Peyer's patch (tissue), 4 donors: ENCODE measurements around the gene PCGF3.

Source experiments
- POLR2A ChIP-seq, 2 donors: fragments of 450-650 bp; IDR thresholded peaks; one replicate each; pipeline ENCODE4 v1.5.1; 2017; ENCODE audit warnings: antibody characterized with exemption in 2 of 2, mild to moderate bottlenecking in 2 of 2, moderate library complexity in 2 of 2
- TF ChIP-seq, protein P1 (sequence below), 6 experiments: fragments of 450-650 bp in 4 of 6; fragments of 200-600 bp in 2 of 6; sonication (generic) in 1 of 6; IDR thresholded peaks; one replicate each; pipeline ENCODE4 v1.5.1; 2017 to 2019; ENCODE audit warnings: antibody characterized with exemption in 6 of 6, mild to moderate bottlenecking in 3 of 6, moderate library complexity in 1 of 6

GRCh38 chr4:703336-704197 lies 2.1 kb upstream of the PCGF3 start:
- TF ChIP-seq, protein P1, sequence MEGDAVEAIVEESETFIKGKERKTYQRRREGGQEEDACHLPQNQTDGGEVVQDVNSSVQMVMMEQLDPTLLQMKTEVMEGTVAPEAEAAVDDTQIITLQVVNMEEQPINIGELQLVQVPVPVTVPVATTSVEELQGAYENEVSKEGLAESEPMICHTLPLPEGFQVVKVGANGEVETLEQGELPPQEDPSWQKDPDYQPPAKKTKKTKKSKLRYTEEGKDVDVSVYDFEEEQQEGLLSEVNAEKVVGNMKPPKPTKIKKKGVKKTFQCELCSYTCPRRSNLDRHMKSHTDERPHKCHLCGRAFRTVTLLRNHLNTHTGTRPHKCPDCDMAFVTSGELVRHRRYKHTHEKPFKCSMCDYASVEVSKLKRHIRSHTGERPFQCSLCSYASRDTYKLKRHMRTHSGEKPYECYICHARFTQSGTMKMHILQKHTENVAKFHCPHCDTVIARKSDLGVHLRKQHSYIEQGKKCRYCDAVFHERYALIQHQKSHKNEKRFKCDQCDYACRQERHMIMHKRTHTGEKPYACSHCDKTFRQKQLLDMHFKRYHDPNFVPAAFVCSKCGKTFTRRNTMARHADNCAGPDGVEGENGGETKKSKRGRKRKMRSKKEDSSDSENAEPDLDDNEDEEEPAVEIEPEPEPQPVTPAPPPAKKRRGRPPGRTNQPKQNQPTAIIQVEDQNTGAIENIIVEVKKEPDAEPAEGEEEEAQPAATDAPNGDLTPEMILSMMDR (IDR thresholded peaks at IDR 0.05): no peak
- no peak for TF ChIP-seq POLR2A (IDR thresholded peaks at IDR 0.05)
